T-helper 1 cell treated with Interleukin-12 subunit alpha and Interleukin-12 subunit beta and Interleukin-4 antibody, amounts not matched to agents 30 μg/mL and 1 μg/mL, for 36 hours (primary cell): ENCODE results near the gene PIK3IP1.
A peak's percentile ranks its signal among the peaks of the same experiment; 100 is the strongest.
"Not testable (repeated sequence)": the region's sequence is repeated elsewhere in the genome, so short reads cannot be mapped to it uniquely, and the experiment has no call there.

Experiments used
- H3K27ac Mint-ChIP-seq: one replicate; pipeline ENCODE4 v1.8.0; 2021; ENCODE audit warnings: mild to moderate bottlenecking, mixed read lengths
- H3K27me3 Mint-ChIP-seq: one replicate; pipeline ENCODE4 v1.8.0; 2021; ENCODE audit warnings: low read depth, mixed read lengths
- H3K36me3 Mint-ChIP-seq: one replicate; pipeline ENCODE4 v1.8.0; 2021; ENCODE audit warnings: low read depth, mixed read lengths
- H3K4me1 Mint-ChIP-seq: one replicate; pipeline ENCODE4 v1.8.0; 2021; ENCODE audit warnings: low read depth, mixed read lengths
- H3K4me3 Mint-ChIP-seq: one replicate; pipeline ENCODE4 v1.8.0; 2021; ENCODE audit warnings: mild to moderate bottlenecking, moderate library complexity, mixed read lengths
- H3K9me3 Mint-ChIP-seq: one replicate; pipeline ENCODE4 v1.8.0; 2021; ENCODE audit warnings: mixed read lengths

The PIK3IP1 gene

GRCh38 chr22:31327806-31328543 lies 35.7 kb upstream of the PIK3IP1 start:
- Mint-ChIP-seq H3K27ac (peak overlapping the region; percentile 15), H3K9me3 (no peaks in the 10 kb centered on the region), H3K4me3 (no peak overlapping the region), H3K27me3 (no peaks in the 10 kb centered on the region), H3K4me1 (peaks cover 16% of the 10 kb centered on the region), H3K36me3 (peaks cover 43% of the 10 kb centered on the region)

- H3K27ac Mint-ChIP-seq, result no peak overlapping the region
- no peak overlapping the region for H3K4me3 Mint-ChIP-seq
- H3K9me3 Mint-ChIP-seq, result no peaks in the 10 kb centered on the region
- H3K4me1 Mint-ChIP-seq, result peaks cover 16% of the 10 kb centered on the region
- no peaks in the 10 kb centered on the region for H3K27me3 Mint-ChIP-seq
- peaks cover 38% of the 10 kb centered on the region for H3K36me3 Mint-ChIP-seq
Measured at GRCh38 chr22:31326877-31327276, 34.6 kb upstream of the PIK3IP1 start.

GRCh38 chr22:31323578-31324550 lies 31.6 kb upstream of the PIK3IP1 start:
- Mint-ChIP-seq H3K9me3 (no peaks in the 10 kb centered on the region), H3K4me3 (no peak overlapping the region), H3K4me1 (peaks cover 2% of the 10 kb centered on the region), H3K27me3 (no peaks in the 10 kb centered on the region), H3K27ac (no peak overlapping the region), H3K36me3 (peaks cover 30% of the 10 kb centered on the region)

DNA sequence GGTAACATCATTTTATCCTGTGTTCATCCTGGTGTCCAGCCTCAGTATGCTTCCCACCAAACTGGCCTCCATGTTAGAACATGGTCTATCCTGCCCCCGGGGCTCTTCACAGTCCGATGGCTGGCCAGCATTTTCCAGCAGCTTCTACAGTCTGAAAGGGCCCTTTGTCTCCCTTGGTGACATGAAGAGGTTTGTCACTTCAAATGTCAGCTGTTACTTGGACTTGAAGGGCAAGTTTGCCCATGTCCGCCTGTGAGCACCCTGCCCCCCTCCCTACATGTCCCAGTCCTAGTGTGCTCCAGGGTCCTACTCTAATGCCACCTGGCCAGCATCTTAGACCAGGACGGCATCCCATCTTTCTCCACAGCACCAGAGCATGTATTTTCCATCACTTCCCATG lies 29.1 kb upstream of the PIK3IP1 start:
- Mint-ChIP-seq H3K36me3 (peaks cover 13% of the 10 kb centered on the region), H3K9me3 (no peaks in the 10 kb centered on the region), H3K4me1 (peaks cover 2% of the 10 kb centered on the region), H3K4me3 (no peak overlapping the region), H3K27me3 (no peaks in the 10 kb centered on the region), H3K27ac (no peak overlapping the region)

DNA sequence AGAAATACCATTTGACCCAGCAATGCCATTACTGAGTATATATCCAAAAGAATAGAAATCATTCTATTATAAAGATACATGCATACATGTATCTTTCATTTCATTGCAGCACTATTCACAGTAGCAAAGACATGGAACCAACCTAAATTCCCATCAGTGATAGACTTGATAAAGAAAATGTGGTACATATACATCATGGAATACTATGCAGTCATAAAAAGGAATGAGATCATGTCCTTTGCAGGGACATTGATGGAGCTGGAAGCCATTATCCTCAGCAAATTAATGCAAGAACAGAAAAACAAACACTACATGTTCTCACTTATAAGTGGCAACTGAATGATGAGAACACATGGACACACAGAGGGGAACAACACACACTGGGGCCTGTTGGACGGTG lies 21.9 kb upstream of the PIK3IP1 start:
- not testable (repeated sequence) for H3K4me3 Mint-ChIP-seq, H3K4me1 Mint-ChIP-seq, H3K27me3 Mint-ChIP-seq, H3K27ac Mint-ChIP-seq
- H3K36me3 Mint-ChIP-seq, result peaks cover 23% of the 10 kb centered on the region
- peaks cover 17% of the 10 kb centered on the region for H3K9me3 Mint-ChIP-seq

- H3K9me3 Mint-ChIP-seq, result peaks cover 17% of the 10 kb centered on the region
- peaks cover 8% of the 10 kb centered on the region for H3K4me1 Mint-ChIP-seq
- no peaks in the 10 kb centered on the region for H3K27me3 Mint-ChIP-seq
- peaks cover 23% of the 10 kb centered on the region for H3K36me3 Mint-ChIP-seq
- H3K27ac Mint-ChIP-seq, result peak overlapping the region; percentile 27
- H3K4me3 Mint-ChIP-seq, result no peak overlapping the region
Measured at GRCh38 chr22:31313366-31314147, 21.3 kb upstream of the PIK3IP1 start.

GRCh38 chr22:31308181-31308580 lies 15.9 kb upstream of the PIK3IP1 start:
- peaks cover 22% of the 10 kb centered on the region for H3K4me1 Mint-ChIP-seq
- peak overlapping the region; percentile 49 for H3K27ac Mint-ChIP-seq
- H3K9me3 Mint-ChIP-seq, result no peaks in the 10 kb centered on the region
- H3K4me3 Mint-ChIP-seq, result no peak overlapping the region
- H3K36me3 Mint-ChIP-seq, result peaks cover 4% of the 10 kb centered on the region
- H3K27me3 Mint-ChIP-seq, result no peaks in the 10 kb centered on the region

- Mint-ChIP-seq H3K4me1 (peaks cover 23% of the 10 kb centered on the region), H3K9me3 (no peaks in the 10 kb centered on the region)
Measured at GRCh38 chr22:31305194-31305593, 12.9 kb upstream of the PIK3IP1 start.

DNA sequence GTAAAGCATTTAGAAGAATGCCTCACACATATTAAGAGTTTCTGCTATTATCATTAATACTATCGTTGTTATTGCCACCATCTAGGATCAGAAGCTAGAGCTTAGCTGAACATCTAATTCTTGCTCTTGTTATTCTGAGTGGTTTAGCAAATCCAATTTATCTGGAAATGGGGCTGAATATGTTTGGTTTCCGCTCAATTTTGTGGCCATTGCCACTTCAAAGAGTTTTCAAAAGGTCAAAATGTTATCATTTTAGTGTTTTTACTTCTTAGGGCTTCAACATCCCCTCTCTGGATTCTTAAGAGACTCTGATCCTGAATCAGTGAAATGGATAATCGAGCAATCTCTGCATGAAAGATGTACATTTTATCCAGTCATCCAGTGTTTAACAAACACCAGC lies 10.2 kb upstream of the PIK3IP1 start:
- Mint-ChIP-seq H3K4me3 (no peak overlapping the region), H3K36me3 (peaks cover 8% of the 10 kb centered on the region), H3K9me3 (no peaks in the 10 kb centered on the region)

More at GRCh38 chr22:31305194-31305593, 12.9 kb upstream of the PIK3IP1 start:
- Mint-ChIP-seq H3K4me3 (no peak overlapping the region), H3K27ac (no peak overlapping the region), H3K36me3 (peaks cover 7% of the 10 kb centered on the region), H3K27me3 (peaks cover 4% of the 10 kb centered on the region)

GRCh38 chr22:31302006-31302405 lies 9.7 kb upstream of the PIK3IP1 start:
- Mint-ChIP-seq H3K9me3 (no peaks in the 10 kb centered on the region), H3K27ac (no peak overlapping the region), H3K36me3 (peaks cover 8% of the 10 kb centered on the region), H3K4me1 (peaks cover 11% of the 10 kb centered on the region), H3K4me3 (no peak overlapping the region), H3K27me3 (peaks cover 8% of the 10 kb centered on the region)

More for the DNA sequence above, 10.2 kb upstream of the PIK3IP1 start:
- Mint-ChIP-seq H3K4me1 (peaks cover 12% of the 10 kb centered on the region), H3K27ac (no peak overlapping the region), H3K27me3 (peaks cover 8% of the 10 kb centered on the region)

GRCh38 chr22:31300896-31301295 lies 8.6 kb upstream of the PIK3IP1 start:
- Mint-ChIP-seq H3K36me3 (peaks cover 8% of the 10 kb centered on the region), H3K4me3 (no peak overlapping the region), H3K27ac (no peak overlapping the region), H3K4me1 (peaks cover 14% of the 10 kb centered on the region), H3K27me3 (peaks cover 8% of the 10 kb centered on the region), H3K9me3 (no peaks in the 10 kb centered on the region)

DNA sequence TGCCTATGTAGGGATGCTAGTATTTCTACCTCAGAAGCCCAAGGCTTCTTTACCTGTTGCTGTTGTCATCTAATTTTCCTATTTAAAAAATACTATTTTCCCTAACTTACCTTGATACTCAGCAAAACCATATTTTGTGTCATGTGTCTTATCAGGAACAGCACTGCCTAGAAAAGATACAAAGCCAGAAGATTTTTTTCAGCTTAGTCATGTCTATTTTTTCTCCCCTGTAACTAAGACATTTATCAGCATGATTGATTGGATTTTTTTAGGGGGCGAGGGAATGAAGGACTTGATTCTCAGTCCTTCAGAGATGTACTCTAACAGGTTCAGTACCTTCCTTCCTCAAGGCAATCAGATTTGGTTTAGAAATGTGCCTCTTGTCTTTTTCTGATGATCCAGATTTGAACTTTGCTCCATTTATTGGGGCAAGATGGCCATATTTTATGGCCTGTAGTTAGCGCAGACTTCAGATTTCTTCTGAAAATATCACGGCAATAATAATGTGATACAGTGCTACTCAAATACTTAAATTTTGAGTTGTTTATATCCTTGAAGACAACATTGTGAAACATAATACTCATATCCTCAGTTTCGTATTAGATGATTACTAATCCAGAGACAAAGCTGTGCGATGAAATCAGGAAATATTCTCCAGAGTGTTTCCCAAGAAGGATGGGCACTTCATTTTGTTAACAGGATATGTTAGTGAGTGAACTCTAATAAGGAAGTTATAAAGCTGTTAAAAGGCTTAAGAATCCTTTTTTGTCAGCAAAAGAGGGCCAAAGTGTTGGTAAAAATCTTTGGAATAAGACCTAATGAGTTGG lies 3.8 kb upstream of the PIK3IP1 start:
- Mint-ChIP-seq H3K36me3 (peaks cover 12% of the 10 kb centered on the region), H3K4me1 (peaks cover 33% of the 10 kb centered on the region), H3K9me3 (no peaks in the 10 kb centered on the region), H3K27me3 (peaks cover 8% of the 10 kb centered on the region), H3K4me3 (peak overlapping the region; percentile 9), H3K27ac (peak overlapping the region; percentile 29)

- Mint-ChIP-seq H3K27me3 (peaks cover 5% of the 10 kb centered on the region), H3K4me3 (peak overlapping the region; percentile 46), H3K9me3 (no peaks in the 10 kb centered on the region), H3K27ac (no peak overlapping the region), H3K4me1 (peaks cover 35% of the 10 kb centered on the region), H3K36me3 (peaks cover 16% of the 10 kb centered on the region)
Measured at GRCh38 chr22:31295360-31295759, 3.1 kb upstream of the PIK3IP1 start.
